ENCODE data around the gene RMND1.
"Not testable (repeated sequence)": the region's sequence is repeated elsewhere in the genome, so short reads cannot be mapped to it uniquely, and the experiment has no call there.

Gene RMND1

GRCh38 chr6:151451950-151452749 is at the start of gene RMND1:
Gene RMND1, minus strand, starts transcription at chr6:151452126. Its CDS starts 6,315 bp downstream, at chr6:151445811.
- peak; percentile 100 for DNase-seq

- no peak for DNase-seq
Observed at GRCh38 chr6:151499551-151499950, 47.6 kb upstream of the RMND1 start.

GRCh38 chr6:151498327-151498726 is 46.4 kb upstream of the RMND1 start:
- DNase-seq, result no peak

- DNase-seq, result no peak
Observed at GRCh38 chr6:151497905-151498304, 46.0 kb upstream of the RMND1 start.

- DNase-seq, result no peak
Observed at GRCh38 chr6:151495380-151495779, 43.5 kb upstream of the RMND1 start.

- DNase-seq, result no peak
Observed at GRCh38 chr6:151494936-151495320, 43.0 kb upstream of the RMND1 start.

GRCh38 chr6:151494235-151494935 is 42.5 kb upstream of the RMND1 start:
- DNase-seq, result peak; percentile 55

- DNase-seq, result peak; percentile 65
Observed at GRCh38 chr6:151493804-151494234, 41.9 kb upstream of the RMND1 start, which contains the start of gene CCDC170. Gene CCDC170, plus strand, starts transcription at chr6:151494017. Its CDS starts 112 bp downstream, at chr6:151494129.

GRCh38 chr6:151493161-151493803 is 41.4 kb upstream of the RMND1 start:
- no peak for DNase-seq

GRCh38 chr6:151490996-151491395 is 39.1 kb upstream of the RMND1 start:
- DNase-seq, result no peak

- DNase-seq, result no peak
Observed at GRCh38 chr6:151488226-151488625, 36.3 kb upstream of the RMND1 start.

- DNase-seq, result no peak
Observed at GRCh38 chr6:151483994-151484393, 32.1 kb upstream of the RMND1 start.

- no peak for DNase-seq
Observed at GRCh38 chr6:151482290-151482689, 30.4 kb upstream of the RMND1 start.

GRCh38 chr6:151481786-151482185 is 29.9 kb upstream of the RMND1 start:
- no peak for DNase-seq

GRCh38 chr6:151478670-151479069 is 26.7 kb upstream of the RMND1 start:
- DNase-seq, result no peak

GRCh38 chr6:151477726-151478125 is 25.8 kb upstream of the RMND1 start:
- no peak for DNase-seq

GRCh38 chr6:151475653-151476523 is 24.0 kb upstream of the RMND1 start:
- peak; percentile 54 for DNase-seq

- DNase-seq, result no peak
Observed at GRCh38 chr6:151464702-151465101, 12.8 kb upstream of the RMND1 start.

- DNase-seq, result no peak
Observed at GRCh38 chr6:151461673-151462072, 9.7 kb upstream of the RMND1 start.

- DNase-seq, result not testable (repeated sequence)
Observed at GRCh38 chr6:151455751-151456398, 3.9 kb upstream of the RMND1 start.

- DNase-seq, result peak; percentile 61
Observed at GRCh38 chr6:151452750-151453427, 963 bp upstream of the RMND1 start.

All from islet precursor cell (in vitro differentiated cells).